ENCODE results near the gene ZNF792.

Gene ZNF792

GRCh38 chr19:34990578-34991192 lies 26.7 kb upstream of the ZNF792 start:
- TF ChIP-seq CTCF (IDR thresholded peaks at IDR 0.05; ENCODE audit: low read length, missing control alignments): no peak
- H3K4me3 ChIP-seq (replicated peaks; ENCODE audit: low read depth, low read length): no peak overlapping the region
- no peak for DNase-seq (ENCODE audit: low read depth)

DNA sequence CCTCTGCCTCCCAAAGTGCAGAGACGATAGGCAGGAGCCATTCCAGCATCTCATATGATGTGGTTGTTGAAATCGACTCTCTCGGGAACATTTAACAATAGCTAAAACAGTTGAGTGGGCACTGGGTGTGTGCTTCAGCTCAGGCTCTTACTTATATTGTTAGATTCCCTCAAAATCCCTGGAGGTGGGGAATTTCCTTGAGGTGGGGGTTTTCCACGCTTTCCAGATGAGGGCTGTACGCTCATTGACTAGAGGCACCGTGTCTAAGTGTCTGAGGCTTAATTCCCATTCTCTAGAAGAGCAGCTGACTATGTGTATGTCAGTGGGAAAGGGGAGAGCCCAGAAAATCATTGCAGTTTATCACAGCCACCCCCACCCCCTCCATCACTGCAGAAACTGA lies 25.3 kb upstream of the ZNF792 start:
- TF ChIP-seq CTCF (IDR thresholded peaks at IDR 0.05; ENCODE audit: low read length, missing control alignments): no peak
- no peak overlapping the region for H3K4me3 ChIP-seq (replicated peaks; ENCODE audit: low read depth, low read length)
- no peak for DNase-seq (ENCODE audit: low read depth)

DNA sequence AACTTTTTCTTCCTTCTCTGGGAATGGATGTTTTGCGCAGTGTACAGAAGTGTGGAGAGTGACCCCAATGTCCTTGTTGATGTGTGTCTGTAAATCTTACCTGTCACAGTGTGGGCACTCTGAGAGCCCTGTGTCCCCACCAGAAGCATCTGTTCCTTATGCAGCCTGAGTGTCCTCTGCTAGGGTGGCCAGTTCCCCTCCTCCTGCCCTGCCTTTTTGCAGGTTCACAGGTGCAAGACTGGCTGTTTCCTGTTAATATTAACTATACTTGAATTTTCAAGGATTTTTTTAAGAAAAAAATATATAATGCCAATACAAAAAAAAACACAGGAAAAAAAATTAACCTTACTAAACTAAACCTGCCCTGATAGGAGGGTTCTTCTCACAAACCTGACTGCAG lies 24.1 kb upstream of the ZNF792 start:
- H3K4me3 ChIP-seq (replicated peaks; ENCODE audit: low read depth, low read length): no peak overlapping the region
- TF ChIP-seq CTCF (IDR thresholded peaks at IDR 0.05; ENCODE audit: low read length, missing control alignments): no peak
- no peak for DNase-seq (ENCODE audit: low read depth)

- TF ChIP-seq CTCF (IDR thresholded peaks at IDR 0.05; ENCODE audit: low read length, missing control alignments): peak; percentile 1
- H3K4me3 ChIP-seq (replicated peaks; ENCODE audit: low read depth, low read length): no peak overlapping the region
- peak; percentile 81 for DNase-seq (ENCODE audit: low read depth)
These were observed 21.4 kb upstream of the ZNF792 start for GRCh38 chr19:34985249-34986022.

GRCh38 chr19:34984287-34984686 lies 20.3 kb upstream of the ZNF792 start:
- TF ChIP-seq CTCF (IDR thresholded peaks at IDR 0.05; ENCODE audit: low read length, missing control alignments): no peak
- no peak overlapping the region for H3K4me3 ChIP-seq (replicated peaks; ENCODE audit: low read depth, low read length)
- no peak for DNase-seq (ENCODE audit: low read depth)

- no peak for TF ChIP-seq CTCF (IDR thresholded peaks at IDR 0.05; ENCODE audit: low read length, missing control alignments)
- no peak for DNase-seq (ENCODE audit: low read depth)
- H3K4me3 ChIP-seq (replicated peaks; ENCODE audit: low read depth, low read length): no peak overlapping the region
These were observed 19.8 kb upstream of the ZNF792 start for GRCh38 chr19:34983786-34984185.

GRCh38 chr19:34982275-34982674 lies 18.2 kb upstream of the ZNF792 start:
- no peak for TF ChIP-seq CTCF (IDR thresholded peaks at IDR 0.05; ENCODE audit: low read length, missing control alignments)
- no peak overlapping the region for H3K4me3 ChIP-seq (replicated peaks; ENCODE audit: low read depth, low read length)
- DNase-seq (ENCODE audit: low read depth): no peak
